SW 1271 (cell line): ENCODE measurements around the gene PCNX2.
"Not testable (repeated sequence)": the region's sequence is repeated elsewhere in the genome, so short reads cannot be mapped to it uniquely, and the experiment has no call there.

Source experiments
- DNase-seq, 2 experiments: peaks; one replicate each; lab custom pipeline; 2025; lab: John Stamatoyannopoulos, UW

PCNX2 gene

GRCh38 chr1:233006541-233006973 lies 289.0 kb downstream of the PCNX2 start:
- DNase-seq = no peak

GRCh38 chr1:233006108-233006507 lies 289.4 kb downstream of the PCNX2 start:
- no peak for DNase-seq

- no peak for DNase-seq
These were observed 289.8 kb downstream of the PCNX2 start for GRCh38 chr1:233005703-233006102.

- no peak for DNase-seq
These were observed 290.4 kb downstream of the PCNX2 start for GRCh38 chr1:233005156-233005555.

- DNase-seq = no peak
These were observed 291.1 kb downstream of the PCNX2 start for GRCh38 chr1:233004451-233004850.

GRCh38 chr1:233003638-233004037 lies 291.9 kb downstream of the PCNX2 start:
- not testable (repeated sequence) for DNase-seq

GRCh38 chr1:232999956-233000625 lies 295.4 kb downstream of the PCNX2 start:
- no peak for DNase-seq

GRCh38 chr1:232998646-232999045 lies 296.9 kb downstream of the PCNX2 start:
- no peak for DNase-seq

GRCh38 chr1:232998138-232998537 lies 297.4 kb downstream of the PCNX2 start:
- no peak for DNase-seq

GRCh38 chr1:232996143-232996542 lies 299.4 kb downstream of the PCNX2 start:
- no peak for DNase-seq

GRCh38 chr1:232995189-232995588 lies 300.3 kb downstream of the PCNX2 start:
- no peak for DNase-seq

- DNase-seq = no peak
These were observed 302.0 kb downstream of the PCNX2 start for GRCh38 chr1:232993555-232993954.

GRCh38 chr1:232992227-232992626 lies 303.3 kb downstream of the PCNX2 start:
- no peak for DNase-seq

GRCh38 chr1:232991238-232991637 lies 304.3 kb downstream of the PCNX2 start:
- DNase-seq = no peak

GRCh38 chr1:232990176-232991128 lies 305.1 kb downstream of the PCNX2 start:
- DNase-seq = no peak

- DNase-seq = no peak
These were observed 306.9 kb downstream of the PCNX2 start for GRCh38 chr1:232988572-232989040.

- no peak for DNase-seq
These were observed 307.8 kb downstream of the PCNX2 start for GRCh38 chr1:232987774-232988140.

- DNase-seq = no peak
These were observed 308.3 kb downstream of the PCNX2 start for GRCh38 chr1:232987046-232987773.

GRCh38 chr1:232986527-232986922 lies 309.0 kb downstream of the PCNX2 start:
- no peak for DNase-seq

GRCh38 chr1:232985882-232986526 lies 309.5 kb downstream of the PCNX2 start:
- DNase-seq = no peak

- DNase-seq = no peak
These were observed 310.7 kb downstream of the PCNX2 start for GRCh38 chr1:232984577-232985425.
